ENCODE measurements around the gene DOCK8.
A peak's percentile ranks its signal among the peaks of the same experiment; 100 is the strongest.

Gene DOCK8

GRCh38 chr9:341634-342421, 127.2 kb downstream of the DOCK8 start:
- no peaks in the 10 kb centered on the region for H3K27me3 Mint-ChIP-seq (ENCODE audit: low read depth)
- H3K36me3 Mint-ChIP-seq (ENCODE audit: low read depth) = peaks cover 57% of the 10 kb centered on the region
- H3K27ac Mint-ChIP-seq = no peak overlapping the region
- H3K4me1 Mint-ChIP-seq (ENCODE audit: low read depth) = peaks cover 2% of the 10 kb centered on the region
- H3K4me3 Mint-ChIP-seq = no peak overlapping the region
- H3K9me3 Mint-ChIP-seq = no peaks in the 10 kb centered on the region

GRCh38 chr9:343773-344172, 129.1 kb downstream of the DOCK8 start:
- Mint-ChIP-seq H3K36me3 (ENCODE audit: low read depth) (peaks cover 54% of the 10 kb centered on the region), H3K9me3 (no peaks in the 10 kb centered on the region), H3K4me1 (ENCODE audit: low read depth) (peaks cover under 1% of the 10 kb centered on the region), H3K27ac (no peak overlapping the region), H3K27me3 (ENCODE audit: low read depth) (no peaks in the 10 kb centered on the region), H3K4me3 (no peak overlapping the region)

- H3K4me3 Mint-ChIP-seq = no peak overlapping the region
- H3K9me3 Mint-ChIP-seq = no peaks in the 10 kb centered on the region
- no peak overlapping the region for H3K27ac Mint-ChIP-seq
- no peaks in the 10 kb centered on the region for H3K27me3 Mint-ChIP-seq (ENCODE audit: low read depth)
- peaks cover 11% of the 10 kb centered on the region for H3K4me1 Mint-ChIP-seq (ENCODE audit: low read depth)
- peaks cover 55% of the 10 kb centered on the region for H3K36me3 Mint-ChIP-seq (ENCODE audit: low read depth)
Measured at GRCh38 chr9:346111-346571, 131.5 kb downstream of the DOCK8 start.

- peaks cover 16% of the 10 kb centered on the region for H3K4me1 Mint-ChIP-seq (ENCODE audit: low read depth)
- no peak overlapping the region for H3K27ac Mint-ChIP-seq
- H3K36me3 Mint-ChIP-seq (ENCODE audit: low read depth) = peaks cover 54% of the 10 kb centered on the region
- no peaks in the 10 kb centered on the region for H3K9me3 Mint-ChIP-seq
- H3K27me3 Mint-ChIP-seq (ENCODE audit: low read depth) = no peaks in the 10 kb centered on the region
- no peak overlapping the region for H3K4me3 Mint-ChIP-seq
Measured at GRCh38 chr9:347667-348292, 133.1 kb downstream of the DOCK8 start.

- Mint-ChIP-seq H3K4me1 (ENCODE audit: low read depth) (peaks cover 21% of the 10 kb centered on the region), H3K27ac (no peak overlapping the region), H3K36me3 (ENCODE audit: low read depth) (peaks cover 51% of the 10 kb centered on the region), H3K4me3 (no peak overlapping the region), H3K9me3 (no peaks in the 10 kb centered on the region), H3K27me3 (ENCODE audit: low read depth) (no peaks in the 10 kb centered on the region)
Measured at GRCh38 chr9:350384-350783, 135.7 kb downstream of the DOCK8 start.

GRCh38 chr9:351916-352315, 137.3 kb downstream of the DOCK8 start:
- peak overlapping the region; percentile 11 for H3K27ac Mint-ChIP-seq
- H3K4me1 Mint-ChIP-seq (ENCODE audit: low read depth) = peaks cover 25% of the 10 kb centered on the region
- no peaks in the 10 kb centered on the region for H3K27me3 Mint-ChIP-seq (ENCODE audit: low read depth)
- peaks cover 47% of the 10 kb centered on the region for H3K36me3 Mint-ChIP-seq (ENCODE audit: low read depth)
- H3K4me3 Mint-ChIP-seq = no peak overlapping the region
- no peaks in the 10 kb centered on the region for H3K9me3 Mint-ChIP-seq

GRCh38 chr9:353077-353476, 138.4 kb downstream of the DOCK8 start:
- H3K4me3 Mint-ChIP-seq = no peak overlapping the region
- no peak overlapping the region for H3K27ac Mint-ChIP-seq
- peaks cover 27% of the 10 kb centered on the region for H3K4me1 Mint-ChIP-seq (ENCODE audit: low read depth)
- no peaks in the 10 kb centered on the region for H3K9me3 Mint-ChIP-seq
- H3K36me3 Mint-ChIP-seq (ENCODE audit: low read depth) = peaks cover 41% of the 10 kb centered on the region
- no peaks in the 10 kb centered on the region for H3K27me3 Mint-ChIP-seq (ENCODE audit: low read depth)

GRCh38 chr9:354453-354852, 139.8 kb downstream of the DOCK8 start:
- Mint-ChIP-seq H3K4me3 (no peak overlapping the region), H3K27me3 (ENCODE audit: low read depth) (no peaks in the 10 kb centered on the region), H3K9me3 (no peaks in the 10 kb centered on the region), H3K27ac (peak overlapping the region; percentile 1), H3K4me1 (ENCODE audit: low read depth) (peaks cover 25% of the 10 kb centered on the region), H3K36me3 (ENCODE audit: low read depth) (peaks cover 36% of the 10 kb centered on the region)

GRCh38 chr9:357560-357959, 142.9 kb downstream of the DOCK8 start:
- no peaks in the 10 kb centered on the region for H3K27me3 Mint-ChIP-seq (ENCODE audit: low read depth)
- H3K9me3 Mint-ChIP-seq = no peaks in the 10 kb centered on the region
- no peak overlapping the region for H3K4me3 Mint-ChIP-seq
- peaks cover 40% of the 10 kb centered on the region for H3K36me3 Mint-ChIP-seq (ENCODE audit: low read depth)
- peaks cover 11% of the 10 kb centered on the region for H3K4me1 Mint-ChIP-seq (ENCODE audit: low read depth)
- H3K27ac Mint-ChIP-seq = no peak overlapping the region

GRCh38 chr9:362561-363273, 148.1 kb downstream of the DOCK8 start:
- Mint-ChIP-seq H3K9me3 (no peaks in the 10 kb centered on the region), H3K27me3 (ENCODE audit: low read depth) (no peaks in the 10 kb centered on the region), H3K36me3 (ENCODE audit: low read depth) (peaks cover 45% of the 10 kb centered on the region), H3K4me3 (no peak overlapping the region), H3K4me1 (ENCODE audit: low read depth) (peaks cover 3% of the 10 kb centered on the region), H3K27ac (no peak overlapping the region)

GRCh38 chr9:363274-363612, 148.6 kb downstream of the DOCK8 start:
- peaks cover 3% of the 10 kb centered on the region for H3K4me1 Mint-ChIP-seq (ENCODE audit: low read depth)
- no peak overlapping the region for H3K27ac Mint-ChIP-seq
- H3K9me3 Mint-ChIP-seq = no peaks in the 10 kb centered on the region
- H3K4me3 Mint-ChIP-seq = no peak overlapping the region
- peaks cover 48% of the 10 kb centered on the region for H3K36me3 Mint-ChIP-seq (ENCODE audit: low read depth)
- no peaks in the 10 kb centered on the region for H3K27me3 Mint-ChIP-seq (ENCODE audit: low read depth)

GRCh38 chr9:365436-365835, 150.8 kb downstream of the DOCK8 start:
- no peak overlapping the region for H3K27ac Mint-ChIP-seq
- no peak overlapping the region for H3K4me3 Mint-ChIP-seq

GRCh38 chr9:366620-367019, 152.0 kb downstream of the DOCK8 start:
- Mint-ChIP-seq H3K9me3 (no peaks in the 10 kb centered on the region), H3K4me3 (no peak overlapping the region), H3K4me1 (ENCODE audit: low read depth) (peaks cover 3% of the 10 kb centered on the region), H3K27ac (no peak overlapping the region), H3K36me3 (ENCODE audit: low read depth) (peaks cover 64% of the 10 kb centered on the region), H3K27me3 (ENCODE audit: low read depth) (no peaks in the 10 kb centered on the region)

More at GRCh38 chr9:365436-365835, 150.8 kb downstream of the DOCK8 start:
- Mint-ChIP-seq H3K9me3 (no peaks in the 10 kb centered on the region), H3K36me3 (ENCODE audit: low read depth) (peaks cover 61% of the 10 kb centered on the region), H3K4me1 (ENCODE audit: low read depth) (peaks cover 3% of the 10 kb centered on the region), H3K27me3 (ENCODE audit: low read depth) (no peaks in the 10 kb centered on the region)

- H3K27ac Mint-ChIP-seq = no peak overlapping the region
- H3K4me1 Mint-ChIP-seq (ENCODE audit: low read depth) = no peaks in the 10 kb centered on the region
- no peaks in the 10 kb centered on the region for H3K27me3 Mint-ChIP-seq (ENCODE audit: low read depth)
- H3K4me3 Mint-ChIP-seq = no peak overlapping the region
- peaks cover 64% of the 10 kb centered on the region for H3K36me3 Mint-ChIP-seq (ENCODE audit: low read depth)
- H3K9me3 Mint-ChIP-seq = no peaks in the 10 kb centered on the region
Measured at GRCh38 chr9:370086-370485, 155.4 kb downstream of the DOCK8 start.

- H3K36me3 Mint-ChIP-seq (ENCODE audit: low read depth) = peaks cover 62% of the 10 kb centered on the region
- H3K27me3 Mint-ChIP-seq (ENCODE audit: low read depth) = no peaks in the 10 kb centered on the region
- no peak overlapping the region for H3K4me3 Mint-ChIP-seq
- no peaks in the 10 kb centered on the region for H3K4me1 Mint-ChIP-seq (ENCODE audit: low read depth)
- no peaks in the 10 kb centered on the region for H3K9me3 Mint-ChIP-seq
- H3K27ac Mint-ChIP-seq = no peak overlapping the region
Measured at GRCh38 chr9:371349-371748, 156.7 kb downstream of the DOCK8 start.

Data from T-helper 1 cell treated with Interleukin-12 subunit alpha and Interleukin-12 subunit beta and Interleukin-4 antibody, amounts not matched to agents 30 μg/mL and 1 μg/mL, for 36 hours (primary cell).